ENCODE data around the gene PSMC5.

GRCh38 chr17:63833026-63833740 lies 6.0 kb downstream of the PSMC5 start:
- TF ChIP-seq POLR2A (IDR thresholded peaks at IDR 0.05; ENCODE audit: low read depth, low read length) (peak; percentile 34; the same call in 1 of the 2 replicates), SPI1 (IDR thresholded peaks at IDR 0.05; ENCODE audit: low read depth, low read length) (no peak)

Measured in GM12891 (cell line).